Right kidney (tissue), 1 donor: ENCODE measurements around the gene SMYD4.
"Not testable (repeated sequence)": the region's sequence is repeated elsewhere in the genome, so short reads cannot be mapped to it uniquely, and the experiment has no call there.

Experiments
- DNase-seq: peaks from one replicate; pipeline ENCODE4 v3.0.0-alpha.2; 2016

The SMYD4 gene

GRCh38 chr17:1783834-1784611 lies 45.7 kb downstream of the SMYD4 start:
- peak; percentile 61 for DNase-seq

DNA sequence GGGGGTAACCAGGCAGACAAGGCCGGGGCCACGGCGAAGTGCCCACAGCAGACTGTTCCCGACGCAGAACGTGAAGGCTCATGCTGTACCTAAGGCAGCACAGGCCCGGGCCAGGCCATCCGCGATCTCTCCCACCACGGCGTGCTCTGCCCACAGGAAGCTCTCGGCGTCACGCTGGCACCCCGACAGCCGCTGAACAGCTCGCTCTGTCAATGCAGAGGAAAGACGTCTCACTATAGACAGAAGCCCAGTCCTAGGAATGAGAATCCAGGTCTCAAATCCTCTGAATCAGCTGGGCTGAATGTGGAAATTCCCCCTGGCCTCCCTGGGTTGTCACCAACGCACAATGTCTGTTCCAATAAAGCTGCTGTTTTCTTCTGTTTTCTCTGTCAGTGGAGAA lies 46.4 kb downstream of the SMYD4 start:
- DNase-seq = no peak

- DNase-seq = no peak
Measured at GRCh38 chr17:1782171-1782567, 47.5 kb downstream of the SMYD4 start.

DNA sequence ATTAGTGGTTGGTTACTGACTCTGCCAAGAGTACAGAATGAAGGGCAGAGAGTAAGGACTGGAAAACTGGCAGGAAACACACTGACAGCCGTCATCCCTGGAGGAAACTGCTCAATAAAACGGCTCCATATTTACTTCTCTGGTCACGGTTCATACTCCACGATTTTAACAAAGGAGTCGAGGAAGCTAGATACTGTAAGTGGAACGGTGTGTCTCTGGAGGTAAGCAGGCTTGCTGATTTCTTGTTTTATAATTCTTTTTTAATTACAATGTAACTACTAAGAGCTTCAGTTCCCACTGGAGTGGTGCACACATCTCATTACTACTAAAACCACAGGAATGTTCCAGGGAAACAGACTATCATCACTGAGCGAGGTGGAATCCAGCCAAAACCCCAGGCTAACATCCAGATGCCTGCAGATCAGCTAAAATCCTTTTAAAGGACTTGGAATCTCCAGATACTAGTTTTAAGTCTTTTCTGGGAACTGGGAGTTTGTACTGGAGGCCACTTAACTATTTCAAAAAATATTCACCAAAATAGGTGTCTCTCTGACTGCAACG lies 50.1 kb downstream of the SMYD4 start:
- DNase-seq = no peak

DNA sequence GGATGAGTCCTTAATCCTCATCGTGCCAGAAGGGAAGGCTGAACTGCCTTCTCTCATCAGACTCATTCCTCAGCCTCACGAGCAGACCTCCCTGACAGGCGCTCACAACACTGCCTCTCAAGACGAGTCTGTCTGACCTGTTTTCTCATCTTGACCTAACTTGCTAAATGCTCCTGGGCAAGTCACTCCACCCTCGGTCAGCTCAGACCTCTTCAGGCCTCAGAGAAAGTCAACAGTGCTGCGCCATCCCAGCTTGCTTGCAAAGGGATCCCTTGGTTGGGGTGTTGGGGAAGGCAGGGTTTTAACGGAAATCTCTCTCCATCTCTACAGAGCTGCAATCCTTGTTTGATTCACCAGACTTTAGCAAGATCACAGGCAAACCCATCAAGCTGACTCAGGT lies 52.8 kb downstream of the SMYD4 start:
- DNase-seq = no peak

DNA sequence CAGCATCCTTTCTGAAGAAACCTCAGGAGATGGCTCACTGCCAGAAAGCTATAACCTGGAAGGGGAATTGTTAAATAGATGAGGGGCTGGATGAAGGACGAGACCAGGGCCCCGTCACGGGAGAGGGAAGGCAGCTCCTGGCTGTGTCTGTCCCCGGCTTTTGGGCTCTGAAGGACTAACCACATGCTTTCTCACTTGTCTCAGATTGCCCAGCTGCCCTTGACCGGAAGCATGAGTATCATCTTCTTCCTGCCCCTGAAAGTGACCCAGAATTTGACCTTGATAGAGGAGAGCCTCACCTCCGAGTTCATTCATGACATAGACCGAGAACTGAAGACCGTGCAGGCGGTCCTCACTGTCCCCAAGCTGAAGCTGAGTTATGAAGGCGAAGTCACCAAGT lies 53.4 kb downstream of the SMYD4 start:
- no peak for DNase-seq

GRCh38 chr17:1774390-1775176 lies 55.1 kb downstream of the SMYD4 start:
- no peak for DNase-seq

GRCh38 chr17:1773696-1774181 lies 56.0 kb downstream of the SMYD4 start:
- DNase-seq = no peak

DNA sequence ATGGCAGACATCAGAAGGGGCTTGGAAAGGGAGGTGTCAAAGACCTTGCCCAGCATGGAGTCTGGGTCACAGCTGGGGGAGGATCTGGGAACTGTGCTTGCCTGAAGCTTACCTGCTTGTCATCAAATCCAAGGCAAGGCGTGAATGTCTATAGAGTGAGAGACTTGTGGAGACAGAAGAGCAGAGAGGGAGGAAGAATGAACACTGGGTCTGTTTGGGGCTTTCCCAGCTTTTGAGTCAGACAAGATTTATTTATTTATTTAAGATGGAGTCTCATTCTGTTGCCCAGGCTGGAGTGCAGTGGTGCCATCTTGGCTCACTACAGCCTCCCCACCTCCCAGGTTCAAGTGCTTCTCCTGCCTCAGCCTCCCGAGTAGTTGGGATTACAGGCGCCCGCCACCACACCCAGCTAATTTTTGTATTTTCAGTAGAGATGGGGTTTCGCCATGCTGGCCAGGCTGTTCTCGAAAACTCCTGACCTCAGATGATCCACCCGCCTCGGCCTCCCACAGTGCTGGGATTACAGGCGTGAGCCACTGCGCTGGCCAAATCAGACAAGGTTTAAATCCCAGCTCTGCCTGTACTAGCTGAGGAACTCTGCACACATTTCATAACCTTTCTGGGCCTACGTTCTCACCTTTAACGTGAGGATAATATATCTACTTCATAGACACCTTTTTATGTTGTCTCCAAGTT lies 56.6 kb downstream of the SMYD4 start:
- DNase-seq = not testable (repeated sequence)

- DNase-seq = peak; percentile 66
Measured at GRCh38 chr17:1769822-1770477, 59.8 kb downstream of the SMYD4 start.

DNA sequence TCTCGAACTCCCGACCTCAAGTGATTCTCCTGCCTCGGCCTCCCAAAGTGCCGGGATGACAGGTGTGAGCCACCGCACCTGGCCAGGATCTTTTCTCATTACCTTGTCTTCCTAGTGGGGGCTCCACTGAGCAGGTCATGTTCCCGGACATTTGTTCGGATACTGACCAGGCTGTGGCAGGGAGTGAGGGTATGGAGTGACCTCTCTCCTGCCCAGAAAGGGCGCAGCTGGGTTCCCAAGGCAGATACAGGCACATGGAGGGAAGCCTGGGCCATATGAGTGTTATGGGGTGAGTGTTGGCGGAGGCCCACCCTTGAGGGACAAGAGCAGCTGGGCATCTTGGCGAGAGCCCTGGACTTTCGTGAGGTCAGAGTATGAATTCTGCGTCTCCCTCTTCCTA lies 62.3 kb downstream of the SMYD4 start:
- DNase-seq = no peak

GRCh38 chr17:1766382-1767135 lies 63.1 kb downstream of the SMYD4 start:
- DNase-seq = no peak

GRCh38 chr17:1765576-1765975 lies 64.1 kb downstream of the SMYD4 start:
- no peak for DNase-seq

DNA sequence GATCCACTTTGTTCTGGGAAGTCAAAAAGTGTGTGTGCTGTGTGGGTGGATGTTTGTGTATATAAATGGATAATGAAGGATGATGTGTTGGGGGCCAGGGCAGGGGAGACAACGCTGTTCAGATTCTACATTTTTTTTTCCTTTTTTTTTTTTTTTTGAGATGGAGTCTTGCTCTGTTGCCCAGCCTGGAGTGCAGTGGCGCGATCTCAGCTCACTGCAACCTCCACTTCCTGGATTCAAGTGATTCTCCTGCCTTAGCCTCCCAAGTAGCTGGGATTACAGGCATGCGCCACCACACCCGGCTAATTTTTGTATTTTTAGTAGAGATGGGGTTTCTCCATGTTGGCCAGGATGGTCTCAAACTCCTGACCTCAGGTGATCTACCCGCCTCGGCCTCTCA lies 65.0 kb downstream of the SMYD4 start:
- not testable (repeated sequence) for DNase-seq

- no peak for DNase-seq
Measured at GRCh38 chr17:1764284-1764683, 65.4 kb downstream of the SMYD4 start.

- DNase-seq = peak; percentile 51
Measured at GRCh38 chr17:1762901-1763898, 66.5 kb downstream of the SMYD4 start.

- no peak for DNase-seq
Measured at GRCh38 chr17:1762233-1762900, 67.3 kb downstream of the SMYD4 start.

DNA sequence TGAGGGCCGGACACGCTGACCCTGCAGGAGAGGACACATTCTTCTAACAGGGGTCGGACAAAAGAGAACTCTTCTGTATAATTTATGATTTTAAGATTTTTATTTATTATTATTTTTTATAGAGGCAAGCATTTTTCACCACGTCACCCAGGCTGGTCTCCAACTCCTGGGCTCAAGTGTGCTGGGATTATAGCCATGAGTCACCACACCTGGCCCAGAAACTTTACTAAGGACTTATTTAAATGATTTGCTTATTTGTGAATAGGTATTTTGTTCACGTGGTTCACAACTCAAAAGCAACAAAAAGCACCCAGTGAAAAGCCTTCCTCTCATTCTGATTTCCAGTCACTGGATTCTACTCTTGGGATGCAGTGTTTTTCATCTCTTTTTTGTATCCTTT lies 70.2 kb downstream of the SMYD4 start:
- no peak for DNase-seq

GRCh38 chr17:1758807-1759206 lies 70.9 kb downstream of the SMYD4 start:
- DNase-seq = no peak
